ENCODE data around the gene CYSTM1.

DNA sequence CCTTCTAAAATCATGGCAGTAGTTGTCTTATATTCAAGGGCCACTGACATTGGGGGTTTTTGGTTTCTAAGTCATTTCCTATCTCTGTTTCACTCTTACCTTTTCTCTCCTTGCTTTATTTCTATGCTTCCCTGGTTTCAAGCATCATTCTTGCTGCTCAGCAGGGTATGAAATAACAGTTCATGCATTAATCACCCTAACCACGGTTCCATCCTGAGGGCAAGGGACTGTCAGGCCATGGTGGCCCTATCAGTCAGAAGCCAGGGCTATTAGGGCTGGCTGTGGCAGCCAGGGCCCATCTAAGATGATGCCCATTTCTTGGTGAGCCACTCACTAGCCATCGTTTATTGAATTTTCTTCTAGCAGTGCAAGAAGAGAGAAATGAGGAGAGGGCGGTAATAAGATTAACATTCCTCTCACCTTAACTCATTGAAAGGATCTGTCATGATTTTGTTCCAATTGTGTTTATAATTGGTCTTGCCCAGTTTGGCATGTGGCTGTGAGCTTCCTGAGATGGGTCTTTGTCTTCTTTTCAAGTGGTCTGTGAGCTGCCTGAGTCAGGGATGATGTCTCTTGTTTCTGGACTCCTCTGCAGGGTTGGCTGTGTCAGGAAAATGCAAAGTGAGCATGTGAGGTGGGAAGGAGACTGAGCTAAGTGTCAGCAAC lies 45.2 kb downstream of the CYSTM1 start:
- TF ChIP-seq, protein P1, sequence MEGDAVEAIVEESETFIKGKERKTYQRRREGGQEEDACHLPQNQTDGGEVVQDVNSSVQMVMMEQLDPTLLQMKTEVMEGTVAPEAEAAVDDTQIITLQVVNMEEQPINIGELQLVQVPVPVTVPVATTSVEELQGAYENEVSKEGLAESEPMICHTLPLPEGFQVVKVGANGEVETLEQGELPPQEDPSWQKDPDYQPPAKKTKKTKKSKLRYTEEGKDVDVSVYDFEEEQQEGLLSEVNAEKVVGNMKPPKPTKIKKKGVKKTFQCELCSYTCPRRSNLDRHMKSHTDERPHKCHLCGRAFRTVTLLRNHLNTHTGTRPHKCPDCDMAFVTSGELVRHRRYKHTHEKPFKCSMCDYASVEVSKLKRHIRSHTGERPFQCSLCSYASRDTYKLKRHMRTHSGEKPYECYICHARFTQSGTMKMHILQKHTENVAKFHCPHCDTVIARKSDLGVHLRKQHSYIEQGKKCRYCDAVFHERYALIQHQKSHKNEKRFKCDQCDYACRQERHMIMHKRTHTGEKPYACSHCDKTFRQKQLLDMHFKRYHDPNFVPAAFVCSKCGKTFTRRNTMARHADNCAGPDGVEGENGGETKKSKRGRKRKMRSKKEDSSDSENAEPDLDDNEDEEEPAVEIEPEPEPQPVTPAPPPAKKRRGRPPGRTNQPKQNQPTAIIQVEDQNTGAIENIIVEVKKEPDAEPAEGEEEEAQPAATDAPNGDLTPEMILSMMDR (IDR thresholded peaks at IDR 0.05): no peak
- TF ChIP-seq POLR2A (IDR thresholded peaks at IDR 0.05): no peak
